Myocyte (in vitro differentiated cells): ENCODE results near the gene CAPN10. TPM values are rescaled to one million over a fixed set of nuclear protein-coding genes. Genes with fewer than 3 reads are reported as not detected.
A peak's percentile ranks its signal among the peaks of the same experiment; 100 is the strongest.

Experiments
- DNase-seq: peaks from one replicate; pipeline ENCODE4 v3.0.0-alpha.2; 2012; ENCODE audit warnings: low read depth
- total RNA-seq: library from RNA; depleted of rRNA; stranded (reverse); fragments of >200 nt; gene quantifications from 2 replicates; pipeline ENCODE4 v1.2.3, GENCODE V29; 2014

The CAPN10 gene
- total RNA-seq, 1 donor from 2014 or later = 31.5 TPM

- DNase-seq = no peak
Measured at GRCh38 chr2:240574386-240575100, 12.0 kb upstream of the CAPN10 start.

GRCh38 chr2:240575101-240575965 lies 11.2 kb upstream of the CAPN10 start:
- DNase-seq = no peak

GRCh38 chr2:240576036-240576435 lies 10.5 kb upstream of the CAPN10 start:
- DNase-seq = no peak

GRCh38 chr2:240576436-240577205 lies 9.9 kb upstream of the CAPN10 start:
- no peak for DNase-seq

- DNase-seq = no peak
Measured at GRCh38 chr2:240577281-240578109, 9.0 kb upstream of the CAPN10 start.

GRCh38 chr2:240578110-240578450 lies 8.5 kb upstream of the CAPN10 start:
- no peak for DNase-seq

- DNase-seq = no peak
Measured at GRCh38 chr2:240578488-240578887, 8.0 kb upstream of the CAPN10 start.

GRCh38 chr2:240579071-240579762 lies 7.3 kb upstream of the CAPN10 start:
- DNase-seq = no peak

GRCh38 chr2:240579771-240580614 lies 6.5 kb upstream of the CAPN10 start:
- peak; percentile 92 for DNase-seq

- DNase-seq = no peak
Measured at GRCh38 chr2:240581811-240582210, 4.7 kb upstream of the CAPN10 start.

GRCh38 chr2:240582781-240583180 lies 3.8 kb upstream of the CAPN10 start:
- no peak for DNase-seq

- no peak for DNase-seq
Measured at GRCh38 chr2:240583774-240584173, 2.8 kb upstream of the CAPN10 start.

GRCh38 chr2:240584486-240585031 lies 2.0 kb upstream of the CAPN10 start:
- DNase-seq = peak; percentile 88

GRCh38 chr2:240585101-240585500 lies 1.4 kb upstream of the CAPN10 start:
- DNase-seq = no peak

GRCh38 chr2:240585681-240586197 lies 795 bp upstream of the CAPN10 start:
- no peak for DNase-seq

- no peak for DNase-seq
Measured at GRCh38 chr2:240586919-240587800, 626 bp downstream of the CAPN10 start.

GRCh38 chr2:240588006-240588655 lies 1.6 kb downstream of the CAPN10 start:
- no peak for DNase-seq
